Calu3 (cell line): ENCODE measurements around the gene TSPAN17. TPM values are rescaled to one million over a fixed set of nuclear protein-coding genes. Genes with fewer than 3 reads are reported as not detected.

Experiments used
- BruUV-seq: library from RNA; stranded (reverse); fragments of 400-500 nt; replicated peaks from 2 replicates; lab custom pipeline; 2021; lab: Mats Ljungman, UMichigan
- CTCF ChIA-PET: fragments of 300-600 bp; sonication (Branson Sonifier 250); formaldehyde crosslinking; loops from one replicate; lab custom pipeline; 2022; ENCODE audit warnings: antibody characterized with exemption; lab: Charles Lee
- DNase-seq: peaks from one replicate; pipeline ENCODE4 v3.0.0; 2022
- H3K27ac Mint-ChIP-seq: one replicate; pipeline ENCODE4 v1.8.0; 2022; ENCODE audit warnings: mixed read lengths; ENCODE audit not compliant: unreplicated experiment
- H3K27me3 Mint-ChIP-seq: one replicate; pipeline ENCODE4 v1.8.0; 2022; ENCODE audit warnings: mixed read lengths; ENCODE audit not compliant: unreplicated experiment
- H3K36me3 Mint-ChIP-seq: one replicate; pipeline ENCODE4 v1.8.0; 2022; ENCODE audit warnings: mild to moderate bottlenecking, moderate library complexity, mixed read lengths; ENCODE audit not compliant: insufficient read depth, unreplicated experiment
- H3K4me1 Mint-ChIP-seq: one replicate; pipeline ENCODE4 v1.8.0; 2022; ENCODE audit warnings: mild to moderate bottlenecking, low read depth, mixed read lengths; ENCODE audit not compliant: unreplicated experiment
- H3K4me3 Mint-ChIP-seq: one replicate; pipeline ENCODE4 v1.8.0; 2022; ENCODE audit warnings: mild to moderate bottlenecking, low read depth, moderate library complexity, mixed read lengths; ENCODE audit not compliant: unreplicated experiment
- H3K9me3 Mint-ChIP-seq: one replicate; pipeline ENCODE4 v1.8.0; 2022; ENCODE audit warnings: low read depth, mixed read lengths; ENCODE audit not compliant: unreplicated experiment
- intact Hi-C: fragments of 100-400 bp; cut with micrococcal nuclease; formaldehyde crosslinking; loops from one replicate; pipeline ENCODE4 v1.10.0; 2022; ENCODE audit not compliant: unreplicated experiment
- total RNA-seq: library from RNA; stranded (reverse); gene quantifications from 2 replicates; pipeline ENCODE4 v1.2.3, GENCODE V29; 2022
- TF ChIP-seq, protein P1 (sequence below): fragments of 200-600 bp; IDR thresholded peaks from one replicate; pipeline ENCODE4 v1.8.0; 2022; ENCODE audit warnings: antibody characterized with exemption; ENCODE audit not compliant: unreplicated experiment

Gene TSPAN17
- total RNA-seq, 1 experiment from 2014 or later, result 67.7 TPM

DNA sequence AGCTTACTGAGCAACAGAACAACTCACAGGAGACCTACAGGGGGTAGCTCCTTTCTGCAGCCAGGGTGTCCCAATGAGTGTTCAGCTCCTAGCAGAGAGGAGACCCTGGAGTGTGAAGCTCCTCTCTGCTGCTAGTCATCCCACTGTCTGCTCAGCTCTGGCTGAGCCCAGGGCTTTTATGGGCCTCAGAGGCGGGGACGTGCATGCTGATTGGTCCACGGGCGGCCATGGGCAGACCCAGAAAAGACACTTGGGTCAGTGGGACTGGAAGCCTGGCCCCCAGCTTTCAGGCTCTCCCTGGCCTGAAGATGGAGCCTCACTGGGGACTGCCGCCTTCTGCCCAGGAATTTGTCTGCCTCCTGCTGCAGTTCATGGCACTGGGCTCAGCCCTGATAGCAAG lies 40.6 kb downstream of the TSPAN17 start:
- TF ChIP-seq, protein P1, sequence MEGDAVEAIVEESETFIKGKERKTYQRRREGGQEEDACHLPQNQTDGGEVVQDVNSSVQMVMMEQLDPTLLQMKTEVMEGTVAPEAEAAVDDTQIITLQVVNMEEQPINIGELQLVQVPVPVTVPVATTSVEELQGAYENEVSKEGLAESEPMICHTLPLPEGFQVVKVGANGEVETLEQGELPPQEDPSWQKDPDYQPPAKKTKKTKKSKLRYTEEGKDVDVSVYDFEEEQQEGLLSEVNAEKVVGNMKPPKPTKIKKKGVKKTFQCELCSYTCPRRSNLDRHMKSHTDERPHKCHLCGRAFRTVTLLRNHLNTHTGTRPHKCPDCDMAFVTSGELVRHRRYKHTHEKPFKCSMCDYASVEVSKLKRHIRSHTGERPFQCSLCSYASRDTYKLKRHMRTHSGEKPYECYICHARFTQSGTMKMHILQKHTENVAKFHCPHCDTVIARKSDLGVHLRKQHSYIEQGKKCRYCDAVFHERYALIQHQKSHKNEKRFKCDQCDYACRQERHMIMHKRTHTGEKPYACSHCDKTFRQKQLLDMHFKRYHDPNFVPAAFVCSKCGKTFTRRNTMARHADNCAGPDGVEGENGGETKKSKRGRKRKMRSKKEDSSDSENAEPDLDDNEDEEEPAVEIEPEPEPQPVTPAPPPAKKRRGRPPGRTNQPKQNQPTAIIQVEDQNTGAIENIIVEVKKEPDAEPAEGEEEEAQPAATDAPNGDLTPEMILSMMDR, result no peak
- no TSS peak for BruUV-seq
- H3K4me3 Mint-ChIP-seq, result no peak overlapping the region
- intact Hi-C loops, result no loop called here
- H3K9me3 Mint-ChIP-seq, result peaks cover 3% of the 10 kb centered on the region
- peaks cover 19% of the 10 kb centered on the region for H3K4me1 Mint-ChIP-seq
- no peak for DNase-seq
- peaks cover 35% of the 10 kb centered on the region for H3K27me3 Mint-ChIP-seq
- CTCF ChIA-PET, result interaction anchor here (0.6 kb wide), 1 partner anchor 40 kb away, joined by 5 read pairs; the partner anchor contains the start of gene TSPAN17
- no peak overlapping the region for H3K27ac Mint-ChIP-seq
- H3K36me3 Mint-ChIP-seq, result no peaks in the 10 kb centered on the region

DNA sequence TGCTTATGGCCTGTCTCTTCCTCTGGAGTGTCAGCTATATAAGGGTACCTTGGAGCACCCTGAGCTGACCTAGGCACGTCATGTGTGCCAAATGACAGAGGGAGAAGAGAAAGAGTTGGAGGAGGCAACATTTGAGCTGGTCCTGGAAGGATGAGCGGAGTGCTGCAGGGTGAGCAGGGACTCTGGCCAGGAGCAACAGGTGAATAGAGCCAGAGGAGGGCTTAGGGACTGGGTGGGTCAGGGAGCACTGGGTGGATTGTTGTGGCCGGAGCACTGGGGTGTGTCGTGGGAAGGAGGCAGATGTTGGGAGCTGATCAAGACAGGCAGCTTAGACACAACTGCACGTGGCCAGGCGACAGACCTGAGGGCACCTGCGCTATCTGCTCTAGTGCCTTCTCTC lies 43.6 kb downstream of the TSPAN17 start:
- Mint-ChIP-seq H3K27ac (no peak overlapping the region), H3K27me3 (peaks cover 23% of the 10 kb centered on the region), H3K36me3 (peaks cover 5% of the 10 kb centered on the region), H3K9me3 (no peaks in the 10 kb centered on the region), H3K4me3 (no peak overlapping the region), H3K4me1 (peaks cover 29% of the 10 kb centered on the region)
- BruUV-seq, result no TSS peak
- intact Hi-C loops, result no loop called here
- no peak for DNase-seq
- TF ChIP-seq, protein P1, result no peak
- CTCF ChIA-PET, result interaction anchor here (0.5 kb wide), 1 partner anchor 219 kb away, joined by 3 read pairs; no protein-coding TSS in a partner anchor

DNA sequence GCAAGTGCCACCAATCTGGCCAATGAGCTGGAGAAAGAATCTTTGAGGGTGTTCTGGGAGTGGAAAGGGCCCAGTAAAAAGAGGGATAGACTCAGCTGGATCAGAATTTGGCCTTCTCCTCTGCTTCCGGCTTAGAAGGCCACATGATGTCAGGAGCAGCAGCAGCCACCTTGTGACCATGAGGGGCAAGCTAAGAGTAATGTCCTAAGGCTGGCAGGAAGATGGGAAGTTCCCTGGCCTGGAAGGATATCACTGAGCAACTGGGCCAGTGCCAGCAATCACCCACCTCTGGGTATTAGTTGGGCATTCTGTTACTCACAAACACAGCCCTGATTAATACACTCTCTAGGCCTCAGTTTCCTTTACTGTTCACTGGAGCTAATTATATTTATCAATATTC lies 44.2 kb downstream of the TSPAN17 start:
- Mint-ChIP-seq H3K4me1 (peaks cover 29% of the 10 kb centered on the region), H3K4me3 (no peak overlapping the region), H3K27me3 (peaks cover 25% of the 10 kb centered on the region), H3K36me3 (peaks cover 5% of the 10 kb centered on the region), H3K27ac (no peak overlapping the region), H3K9me3 (no peaks in the 10 kb centered on the region)
- no TSS peak for BruUV-seq
- DNase-seq, result no peak
- intact Hi-C loops, result no loop called here
- TF ChIP-seq, protein P1, result no peak
- CTCF ChIA-PET, result interaction anchor here (0.5 to 0.6 kb wide), 2 partner anchors 218 to 314 kb away, joined by 3 read pairs; no protein-coding TSS in a partner anchor

DNA sequence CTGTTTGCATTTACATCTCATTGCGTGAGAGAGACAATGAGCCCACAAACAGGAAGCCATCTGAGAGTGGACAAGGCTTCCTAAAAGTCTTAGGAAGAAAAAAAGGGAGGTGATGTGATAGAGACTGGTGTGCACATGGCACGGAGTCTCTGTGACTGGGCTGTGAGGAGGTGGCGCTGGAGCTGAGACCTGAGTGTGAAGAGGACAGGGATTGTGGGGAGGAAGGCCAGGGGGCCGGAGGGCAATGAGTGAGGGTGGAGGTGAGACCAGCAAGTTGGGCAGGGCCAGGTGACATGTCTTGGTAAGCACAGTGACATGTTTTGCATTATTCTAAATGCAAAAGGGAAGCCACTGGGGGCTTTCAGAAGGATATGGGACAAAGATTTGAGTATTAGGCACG lies 45.0 kb downstream of the TSPAN17 start:
- peaks cover 5% of the 10 kb centered on the region for H3K36me3 Mint-ChIP-seq
- CTCF ChIA-PET, result interaction anchor here (2.8 kb wide), 1 partner anchor 31 kb away, joined by 10 read pairs; no protein-coding TSS in a partner anchor
- peak; percentile 19 for DNase-seq
- peak overlapping the region; percentile 73 for H3K27ac Mint-ChIP-seq
- H3K9me3 Mint-ChIP-seq, result no peaks in the 10 kb centered on the region
- peaks cover 33% of the 10 kb centered on the region for H3K27me3 Mint-ChIP-seq
- no TSS peak for BruUV-seq
- TF ChIP-seq, protein P1, result no peak
- intact Hi-C loops, result no loop called here
- peak overlapping the region; percentile 66 for H3K4me3 Mint-ChIP-seq
- peaks cover 29% of the 10 kb centered on the region for H3K4me1 Mint-ChIP-seq
